Left kidney (tissue), 8 donors: ENCODE results near the gene MPP1. TPM values are rescaled to one million over a fixed set of nuclear protein-coding genes. Genes with fewer than 3 reads are reported as not detected.
A peak's percentile ranks its signal among the peaks of the same experiment; 100 is the strongest.
"Not testable (repeated sequence)": the region's sequence is repeated elsewhere in the genome, so short reads cannot be mapped to it uniquely, and the experiment has no call there.

ENCODE experiments used
- DNase-seq: peaks from one replicate; pipeline ENCODE4 v3.0.0-alpha.2; 2013
- long read RNA-seq, 8 donors: transcript quantifications; one replicate each; lab custom pipeline, GENCODE V29; 2026
- polyA plus RNA-seq: library from polyadenylated mRNA; unstranded; fragments of 120-200 nt; gene quantifications from one replicate; pipeline ENCODE4 v1.2.1, GENCODE V29; 2013; ENCODE audit not compliant: insufficient read length

Gene MPP1
- polyA plus RNA-seq: 40.7 TPM
- long read RNA-seq, donor 1, partial matches to known transcripts: 0 of 6 reads
- long read RNA-seq, donor 1, other reads (novel, unspliced or antisense): 0 of 6 reads
- long read RNA-seq, donor 2, transcript MPP1-202 (12 exons, 2,042 nt): major isoform, 6 of 7 reads
- long read RNA-seq, donor 2, partial matches to known transcripts: 0 of 7 reads
- long read RNA-seq, donor 2, other reads (novel, unspliced or antisense): 0 of 7 reads
- long read RNA-seq, donor 3, transcript MPP1-202 (12 exons, 2,042 nt): major isoform, 6 of 8 reads
- long read RNA-seq, donor 3, partial matches to known transcripts: 0 of 8 reads
- long read RNA-seq, donor 3, other reads (novel, unspliced or antisense): 0 of 8 reads
- long read RNA-seq, donor 4, partial matches to known transcripts: 0 of 1 reads
- long read RNA-seq, donor 4, other reads (novel, unspliced or antisense): 0 of 1 reads
- long read RNA-seq, donor 5, transcript MPP1-202 (12 exons, 2,042 nt): major isoform, 5 of 15 reads
- long read RNA-seq, donor 5, partial matches to known transcripts: 8 of 15 reads
- long read RNA-seq, donor 5, other reads (novel, unspliced or antisense): 0 of 15 reads
- long read RNA-seq, donor 6, partial matches to known transcripts: 0 of 5 reads
- long read RNA-seq, donor 6, other reads (novel, unspliced or antisense): 0 of 5 reads
- long read RNA-seq, donor 7, transcript MPP1-202 (12 exons, 2,042 nt): major isoform, 5 of 10 reads
- long read RNA-seq, donor 7, partial matches to known transcripts: 0 of 10 reads
- long read RNA-seq, donor 7, other reads (novel, unspliced or antisense): 0 of 10 reads
- long read RNA-seq, donor 8, partial matches to known transcripts: 7 of 13 reads
- long read RNA-seq, donor 8, other reads (novel, unspliced or antisense): 0 of 13 reads

- peak; percentile 58 for DNase-seq
These were observed at the start of gene MPP1 for GRCh38 chrX:154804957-154805695. Gene MPP1 (minus strand): TSS chrX:154805485. CDS start chrX:154805373, 112 bp downstream.

GRCh38 chrX:154850957-154851611 lies 45.8 kb upstream of the MPP1 start:
- DNase-seq: no peak

- DNase-seq: peak; percentile 5
These were observed 35.6 kb upstream of the MPP1 start for GRCh38 chrX:154840856-154841255.

- no peak for DNase-seq
These were observed 30.9 kb upstream of the MPP1 start for GRCh38 chrX:154836163-154836562.

- DNase-seq: no peak
These were observed 29.3 kb upstream of the MPP1 start, which contains the start of gene SMIM9 for GRCh38 chrX:154834562-154834961. Gene SMIM9 (minus strand): TSS chrX:154834662. CDS start chrX:154830856, 3,806 bp downstream.

GRCh38 chrX:154833746-154834274 lies 28.5 kb upstream of the MPP1 start:
- DNase-seq: no peak

GRCh38 chrX:154829926-154830442 lies 24.7 kb upstream of the MPP1 start:
- no peak for DNase-seq

GRCh38 chrX:154829134-154829533 lies 23.8 kb upstream of the MPP1 start:
- no peak for DNase-seq

GRCh38 chrX:154828016-154828408 lies 22.7 kb upstream of the MPP1 start:
- DNase-seq: no peak

GRCh38 chrX:154827194-154828015 lies 22.1 kb upstream of the MPP1 start:
- no peak for DNase-seq

GRCh38 chrX:154825586-154825985 lies 20.3 kb upstream of the MPP1 start:
- DNase-seq: not testable (repeated sequence)

- DNase-seq: no peak
These were observed 19.4 kb upstream of the MPP1 start for GRCh38 chrX:154824638-154825037.

- no peak for DNase-seq
These were observed 16.7 kb upstream of the MPP1 start for GRCh38 chrX:154822029-154822428.

GRCh38 chrX:154821523-154821922 lies 16.2 kb upstream of the MPP1 start:
- DNase-seq: no peak

- no peak for DNase-seq
These were observed 14.6 kb upstream of the MPP1 start for GRCh38 chrX:154819771-154820341.

GRCh38 chrX:154818916-154819770 lies 13.9 kb upstream of the MPP1 start:
- no peak for DNase-seq

GRCh38 chrX:154817048-154817618 lies 11.8 kb upstream of the MPP1 start:
- not testable (repeated sequence) for DNase-seq

- not testable (repeated sequence) for DNase-seq
These were observed 11.1 kb upstream of the MPP1 start for GRCh38 chrX:154816326-154816898.
